ENCODE data around the gene ZNF248. TPM values are rescaled to one million over a fixed set of nuclear protein-coding genes. Genes with fewer than 3 reads are reported as not detected.

Gene ZNF248
- polyA plus RNA-seq, 1 experiment, result 10.2 TPM

DNA sequence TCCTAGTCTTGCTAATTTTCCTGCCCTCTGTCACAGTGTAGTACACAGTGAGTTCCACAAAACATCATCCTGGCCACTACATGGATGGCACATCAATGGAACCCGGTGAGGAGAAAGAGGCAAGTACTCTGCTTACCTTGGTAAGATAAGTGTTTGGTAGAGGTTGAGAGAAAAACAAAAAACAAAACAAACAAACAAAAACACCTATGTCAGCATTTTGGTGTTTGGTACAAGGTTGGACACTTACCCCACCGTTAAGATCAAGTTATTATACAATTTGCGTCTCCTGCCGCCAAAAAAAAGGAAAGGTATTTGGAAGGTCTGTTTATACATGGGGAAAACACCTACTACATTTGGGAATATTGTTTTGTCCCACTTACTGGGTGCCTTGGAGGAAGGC is 72.7 kb downstream of the ZNF248 start:
- ChIA-PET POLR2A (no interaction called here), CTCF (no interaction called here)
- Histone ChIP-seq H3K27me3 (ENCODE audit: control insufficient read depth, insufficient read depth, low read length) (no peaks in the 10 kb centered on the region), H3K9me3 (ENCODE audit: control insufficient read depth, insufficient read depth, low read length) (peaks cover 16% of the 10 kb centered on the region), H3K27ac (ENCODE audit: low read depth, low read length) (no peak overlapping the region), H3K4me3 (ENCODE audit: low read depth, low read length) (no peak overlapping the region)
- TF ChIP-seq, protein P1, sequence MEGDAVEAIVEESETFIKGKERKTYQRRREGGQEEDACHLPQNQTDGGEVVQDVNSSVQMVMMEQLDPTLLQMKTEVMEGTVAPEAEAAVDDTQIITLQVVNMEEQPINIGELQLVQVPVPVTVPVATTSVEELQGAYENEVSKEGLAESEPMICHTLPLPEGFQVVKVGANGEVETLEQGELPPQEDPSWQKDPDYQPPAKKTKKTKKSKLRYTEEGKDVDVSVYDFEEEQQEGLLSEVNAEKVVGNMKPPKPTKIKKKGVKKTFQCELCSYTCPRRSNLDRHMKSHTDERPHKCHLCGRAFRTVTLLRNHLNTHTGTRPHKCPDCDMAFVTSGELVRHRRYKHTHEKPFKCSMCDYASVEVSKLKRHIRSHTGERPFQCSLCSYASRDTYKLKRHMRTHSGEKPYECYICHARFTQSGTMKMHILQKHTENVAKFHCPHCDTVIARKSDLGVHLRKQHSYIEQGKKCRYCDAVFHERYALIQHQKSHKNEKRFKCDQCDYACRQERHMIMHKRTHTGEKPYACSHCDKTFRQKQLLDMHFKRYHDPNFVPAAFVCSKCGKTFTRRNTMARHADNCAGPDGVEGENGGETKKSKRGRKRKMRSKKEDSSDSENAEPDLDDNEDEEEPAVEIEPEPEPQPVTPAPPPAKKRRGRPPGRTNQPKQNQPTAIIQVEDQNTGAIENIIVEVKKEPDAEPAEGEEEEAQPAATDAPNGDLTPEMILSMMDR (IDR thresholded peaks at IDR 0.05; ENCODE audit: low read depth, low read length), result no peak
- no peak for DNase-seq (ENCODE audit: low read depth, low spot score)

DNA sequence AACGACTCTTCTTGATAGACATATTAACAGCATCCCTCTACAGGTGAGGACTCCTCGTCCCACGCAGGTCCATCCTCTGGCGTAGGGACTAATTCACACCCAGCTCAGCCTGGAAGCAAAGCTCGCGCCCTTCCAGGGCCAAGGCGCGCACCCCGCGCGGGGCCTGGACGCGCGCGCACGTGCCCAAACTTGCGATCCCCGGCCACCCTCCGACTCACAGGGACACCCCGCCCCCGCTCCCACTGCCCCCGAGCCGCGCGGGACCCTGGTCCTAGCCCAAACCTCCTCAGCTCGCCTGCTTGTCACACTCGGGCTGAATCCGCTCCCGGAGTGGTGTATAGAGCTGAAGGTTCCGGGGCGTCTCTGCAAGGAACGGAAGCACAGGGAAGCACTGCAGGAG is 76.9 kb downstream of the ZNF248 start:
- CTCF ChIA-PET, result no interaction called here

GRCh38 chr10:37777056-37777455 is 80.4 kb downstream of the ZNF248 start:
- TF ChIP-seq, protein P1 (IDR thresholded peaks at IDR 0.05; ENCODE audit: low read depth, low read length), result no peak
- Histone ChIP-seq H3K4me3 (ENCODE audit: low read depth, low read length) (no peak overlapping the region), H3K27me3 (ENCODE audit: control insufficient read depth, insufficient read depth, low read length) (no peaks in the 10 kb centered on the region), H3K27ac (ENCODE audit: low read depth, low read length) (no peak overlapping the region), H3K9me3 (ENCODE audit: control insufficient read depth, insufficient read depth, low read length) (peaks cover 13% of the 10 kb centered on the region)
- ChIA-PET POLR2A (no interaction called here), CTCF (no interaction called here)
- no peak for DNase-seq (ENCODE audit: low read depth, low spot score)

More for the DNA sequence above, 76.9 kb downstream of the ZNF248 start:
- Histone ChIP-seq H3K27me3 (ENCODE audit: control insufficient read depth, insufficient read depth, low read length) (no peaks in the 10 kb centered on the region), H3K4me3 (ENCODE audit: low read depth, low read length) (no peak overlapping the region), H3K9me3 (ENCODE audit: control insufficient read depth, insufficient read depth, low read length) (peaks cover 13% of the 10 kb centered on the region), H3K27ac (ENCODE audit: low read depth, low read length) (no peak overlapping the region)
- DNase-seq (ENCODE audit: low read depth, low spot score), result no peak
- TF ChIP-seq, protein P1 (IDR thresholded peaks at IDR 0.05; ENCODE audit: low read depth, low read length), result no peak
- POLR2A ChIA-PET, result no interaction called here

DNA sequence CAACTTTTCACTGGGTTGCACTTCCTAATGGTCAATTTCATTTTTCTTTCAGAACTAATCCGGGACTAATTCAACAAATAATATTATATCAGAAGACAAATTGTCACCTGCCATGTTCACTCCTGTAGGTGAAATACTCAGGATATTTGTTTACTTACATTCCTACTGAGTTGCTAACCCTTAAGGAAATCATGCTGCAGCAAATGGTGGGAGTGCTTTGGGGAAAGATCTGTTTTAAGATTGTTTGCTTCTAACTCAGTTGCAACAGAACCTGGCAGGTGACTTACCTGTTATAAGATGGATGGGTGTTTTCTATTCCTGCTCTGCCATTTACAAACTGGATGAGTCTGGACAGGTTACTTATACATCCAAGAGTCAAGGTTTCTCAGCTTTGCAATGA is 81.8 kb downstream of the ZNF248 start:
- Histone ChIP-seq H3K9me3 (ENCODE audit: control insufficient read depth, insufficient read depth, low read length) (peaks cover 3% of the 10 kb centered on the region; the same call in 1 of the 2 replicates), H3K27ac (ENCODE audit: low read depth, low read length) (no peak overlapping the region), H3K4me3 (ENCODE audit: low read depth, low read length) (no peak overlapping the region), H3K27me3 (ENCODE audit: control insufficient read depth, insufficient read depth, low read length) (no peaks in the 10 kb centered on the region)
- TF ChIP-seq, protein P1 (IDR thresholded peaks at IDR 0.05; ENCODE audit: low read depth, low read length), result no peak
- no peak for DNase-seq (ENCODE audit: low read depth, low spot score)
- ChIA-PET POLR2A (no interaction called here), CTCF (no interaction called here)

GRCh38 chr10:37774351-37774750 is 83.1 kb downstream of the ZNF248 start:
- ChIA-PET POLR2A (no interaction called here), CTCF (no interaction called here)
- TF ChIP-seq, protein P1 (IDR thresholded peaks at IDR 0.05; ENCODE audit: low read depth, low read length), result no peak
- no peaks in the 10 kb centered on the region for H3K9me3 ChIP-seq (ENCODE audit: control insufficient read depth, insufficient read depth, low read length)
- H3K27me3 ChIP-seq (ENCODE audit: control insufficient read depth, insufficient read depth, low read length), result no peaks in the 10 kb centered on the region
- DNase-seq (ENCODE audit: low read depth, low spot score), result no peak
- no peak overlapping the region for H3K27ac ChIP-seq (ENCODE audit: low read depth, low read length)
- no peak overlapping the region for H3K4me3 ChIP-seq (ENCODE audit: low read depth, low read length)

All from AG04450 (cell line).